ENCODE measurements around the gene PLXNA2.

DNA sequence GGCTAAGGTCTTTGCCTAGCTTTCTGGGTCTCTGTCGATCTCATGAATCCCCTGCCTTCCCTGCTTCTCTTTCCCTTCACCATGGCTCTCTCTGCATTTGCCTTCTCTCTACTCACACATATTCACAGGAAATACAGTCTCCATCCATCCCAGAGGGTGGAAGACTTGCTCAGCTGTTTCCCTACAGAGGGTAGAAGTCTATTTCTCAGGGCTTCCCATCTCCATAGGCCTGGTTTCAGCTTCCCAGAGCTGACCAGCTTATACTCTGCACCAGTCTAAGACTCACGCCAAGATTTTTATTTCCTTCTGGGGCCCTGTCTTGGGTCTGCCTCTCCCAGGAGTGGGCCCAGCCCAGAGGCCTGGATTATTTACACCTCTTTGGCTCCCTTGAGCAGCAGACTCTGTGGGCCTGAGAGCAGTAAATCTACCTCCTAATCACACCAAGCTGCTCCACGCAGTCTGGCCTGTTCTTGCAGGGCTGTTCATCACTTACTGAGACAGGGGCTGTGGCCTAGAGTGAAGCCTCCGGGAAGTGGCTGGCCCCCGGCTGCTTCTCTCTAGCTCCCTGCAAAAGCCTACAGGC is 102.5 kb downstream of the PLXNA2 start:
- TF ChIP-seq CTCF (IDR thresholded peaks at IDR 0.05; ENCODE audit: control extremely low read depth in 1 of 3, insufficient read depth in 1 of 3, low read depth in 1 of 3, low read length in 3 of 3) (no peak), TAF1 (IDR thresholded peaks at IDR 0.05; ENCODE audit: low read depth, low read length) (no peak), POLR2A (IDR thresholded peaks at IDR 0.05; ENCODE audit: control extremely low read depth in 1 of 2, low read depth in 2 of 2, low read length in 2 of 2) (no peak), EP300 (IDR thresholded peaks at IDR 0.05; ENCODE audit: borderline replicate concordance in 1 of 2, low read depth in 2 of 2, low read length in 2 of 2) (no peak), NRF1 (IDR thresholded peaks at IDR 0.05; ENCODE audit: low read depth, low read length) (no peak), TBP (IDR thresholded peaks at IDR 0.05; ENCODE audit: low read depth, low read length) (no peak), POU5F1 (IDR thresholded peaks at IDR 0.05; ENCODE audit: low read depth, low read length) (no peak), TEAD4 (IDR thresholded peaks at IDR 0.05; ENCODE audit: low read depth, low read length) (no peak), NANOG (IDR thresholded peaks at IDR 0.05; ENCODE audit: insufficient read depth, low read depth, low read length, poor library complexity, severe bottlenecking) (no peak), CHD1 (IDR thresholded peaks at IDR 0.05; ENCODE audit: low read depth, low read length) (no peak)
- TF ChIP-seq, protein P1, sequence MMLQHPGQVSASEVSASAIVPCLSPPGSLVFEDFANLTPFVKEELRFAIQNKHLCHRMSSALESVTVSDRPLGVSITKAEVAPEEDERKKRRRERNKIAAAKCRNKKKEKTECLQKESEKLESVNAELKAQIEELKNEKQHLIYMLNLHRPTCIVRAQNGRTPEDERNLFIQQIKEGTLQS (IDR thresholded peaks at IDR 0.05; ENCODE audit: insufficient read depth, low read depth, low read length), result no peak
